GM19351 (cell line): ENCODE results near the gene CORO2B.

Experiments used
- ATAC-seq: cut with Tn5 transposase; IDR thresholded peaks from one replicate; pipeline ENCODE4 v1.9.1; 2021; ENCODE audit warnings: mild to moderate bottlenecking, moderate library complexity; ENCODE audit not compliant: unreplicated experiment

Gene CORO2B

GRCh38 chr15:68763063-68763462 lies 184.3 kb downstream of the CORO2B start:
- no peak for ATAC-seq

GRCh38 chr15:68764090-68764489 lies 185.3 kb downstream of the CORO2B start:
- no peak for ATAC-seq

- ATAC-seq = no peak
Observed at GRCh38 chr15:68765602-68766368, 187.0 kb downstream of the CORO2B start.

GRCh38 chr15:68767833-68768232 lies 189.0 kb downstream of the CORO2B start:
- ATAC-seq = no peak

- ATAC-seq = no peak
Observed at GRCh38 chr15:68768321-68768720, 189.5 kb downstream of the CORO2B start.

GRCh38 chr15:68769702-68770101 lies 190.9 kb downstream of the CORO2B start:
- ATAC-seq = no peak

- no peak for ATAC-seq
Observed at GRCh38 chr15:68770216-68770615, 191.4 kb downstream of the CORO2B start.

- ATAC-seq = no peak
Observed at GRCh38 chr15:68773036-68773435, 194.2 kb downstream of the CORO2B start.

GRCh38 chr15:68774120-68774519 lies 195.3 kb downstream of the CORO2B start:
- ATAC-seq = no peak

- no peak for ATAC-seq
Observed at GRCh38 chr15:68774521-68775235, 195.9 kb downstream of the CORO2B start.

GRCh38 chr15:68775236-68775577 lies 196.4 kb downstream of the CORO2B start:
- ATAC-seq = no peak

GRCh38 chr15:68775671-68776476 lies 197.1 kb downstream of the CORO2B start:
- no peak for ATAC-seq

GRCh38 chr15:68776477-68777270 lies 197.9 kb downstream of the CORO2B start:
- no peak for ATAC-seq
